Neural cell (in vitro differentiated cells): ENCODE results near the gene SETD2. TPM values are rescaled to one million over a fixed set of nuclear protein-coding genes. Genes with fewer than 3 reads are reported as not detected.

Experiments
- H2AFZ ChIP-seq: fragments of 200-600, 300-800 bp; sonication (generic), shearing (Covaris generic); 2 replicates; pipeline ENCODE4 v1.6.0; 2014; ENCODE audit warnings: low read depth, mild to moderate bottlenecking, antibody characterized with exemption, low read length, moderate library complexity
- H3F3A ChIP-seq: fragments of 200-600 bp; shearing (Covaris generic); 2 replicates; pipeline ENCODE4 v1.6.1; 2016; ENCODE audit warnings: mild to moderate bottlenecking, moderate library complexity, mixed read lengths, antibody characterized with exemption, low read length; ENCODE audit not compliant: insufficient read depth, poor library complexity, severe bottlenecking
- H3K27ac ChIP-seq: fragments of 200-600, 300-800 bp; sonication (generic), shearing (Covaris generic); 2 replicates; pipeline ENCODE4 v1.5.1; 2014; ENCODE audit warnings: mild to moderate bottlenecking, low read length, moderate library complexity
- H3K27me3 ChIP-seq: fragments of 300-800, 200-600 bp; sonication (generic), shearing (Covaris generic); 2 replicates; pipeline ENCODE4 v1.6.0; 2014; ENCODE audit warnings: mild to moderate bottlenecking, low read depth, low read length, moderate library complexity; ENCODE audit not compliant: insufficient read depth
- H3K36me3 ChIP-seq: fragments of 300-800, 200-600 bp; sonication (generic), shearing (Covaris generic); 2 replicates; pipeline ENCODE4 v1.5.1; 2014; ENCODE audit warnings: mild to moderate bottlenecking, antibody characterized with exemption, low read length, moderate library complexity; ENCODE audit not compliant: insufficient read depth
- H3K4me2 ChIP-seq: fragments of 300-800, 200-600 bp; sonication (generic), shearing (Covaris generic); 2 replicates; pipeline ENCODE4 v1.6.0; 2014; ENCODE audit warnings: mild to moderate bottlenecking, low read length
- H3K4me3 ChIP-seq: fragments of 300-800, 200-600 bp; sonication (generic), shearing (Covaris generic); 2 replicates; pipeline ENCODE4 v1.5.1; 2014; ENCODE audit warnings: mild to moderate bottlenecking, low read length, moderate library complexity
- H3K79me2 ChIP-seq: fragments of 200-600 bp; shearing (Covaris generic); replicated peaks from 2 replicates; pipeline ENCODE4 v1.6.0; 2014; ENCODE audit warnings: mild to moderate bottlenecking, low read length, moderate library complexity; ENCODE audit not compliant: insufficient read depth
- H3K9ac ChIP-seq: fragments of 300-800, 200-600 bp; sonication (generic), shearing (Covaris generic); 2 replicates; pipeline ENCODE4 v1.6.1; 2016; ENCODE audit warnings: mild to moderate bottlenecking, low read length, mixed read lengths
- H3K9me2 ChIP-seq: fragments of 200-600 bp; shearing (Covaris generic); 2 replicates; pipeline ENCODE4 v1.6.1; 2016; ENCODE audit warnings: mild to moderate bottlenecking, low read length, mixed read lengths; ENCODE audit not compliant: insufficient read depth
- H3K9me3 ChIP-seq: fragments of 200-600, 300-800 bp; sonication (generic), shearing (Covaris generic); 2 replicates; pipeline ENCODE4 v1.6.1; 2016; ENCODE audit warnings: mild to moderate bottlenecking, mixed run types, low read length, moderate library complexity, mixed read lengths
- H4K20me1 ChIP-seq: fragments of 200-600 bp; shearing (Covaris generic); 2 replicates; pipeline ENCODE4 v1.6.1; 2016; ENCODE audit warnings: mild to moderate bottlenecking, mixed run types; ENCODE audit not compliant: insufficient read depth
- EZH2 ChIP-seq: fragments of 200-600, 300-800 bp; shearing (Covaris generic), sonication (generic); IDR thresholded peaks from 2 replicates; pipeline ENCODE4 v1.6.1; 2014; ENCODE audit warnings: antibody characterized with exemption, low read length, borderline replicate concordance, mild to moderate bottlenecking; ENCODE audit not compliant: insufficient read depth, poor library complexity, severe bottlenecking
- MXI1 ChIP-seq: fragments of 450-650 bp; conservative IDR thresholded peaks from 2 replicates; pipeline ENCODE4 v1.6.1; 2014; ENCODE audit warnings: antibody characterized with exemption, mild to moderate bottlenecking; ENCODE audit not compliant: poor library complexity, severe bottlenecking
- POLR2AphosphoS5 ChIP-seq: IDR thresholded peaks from 2 replicates; pipeline ENCODE4 v1.6.1; 2012
- RAD21 ChIP-seq: fragments of 450-650 bp; conservative IDR thresholded peaks from 2 replicates; pipeline ENCODE4 v1.6.1; 2014; ENCODE audit warnings: antibody characterized with exemption, mild to moderate bottlenecking, moderate library complexity
- SMC3 ChIP-seq: fragments of 450-650 bp; conservative IDR thresholded peaks from 2 replicates; pipeline ENCODE4 v1.6.1; 2014; ENCODE audit warnings: antibody characterized with exemption, mild to moderate bottlenecking, moderate library complexity; ENCODE audit not compliant: poor library complexity
- TAF1 ChIP-seq: IDR thresholded peaks from 2 replicates; pipeline ENCODE4 v1.6.1; 2012; ENCODE audit warnings: low read depth
- polyA plus RNA-seq: library from polyadenylated mRNA; depleted of rRNA; stranded (reverse); fragments of >200 nt; gene quantifications from 2 replicates; pipeline ENCODE4 v1.2.3, GENCODE V29; 2014
- TF ChIP-seq, protein P1 (sequence below): fragments of 450-650 bp; IDR thresholded peaks from 2 replicates; pipeline ENCODE4 v1.5.1; 2014; ENCODE audit warnings: antibody characterized with exemption, mild to moderate bottlenecking, moderate library complexity; ENCODE audit not compliant: poor library complexity, severe bottlenecking
- TF ChIP-seq, protein P2 (sequence below): IDR thresholded peaks from 2 replicates; pipeline ENCODE4 v1.6.1; 2012; ENCODE audit warnings: borderline replicate concordance

The SETD2 gene
- polyA plus RNA-seq, 1 donor from 2014 or later: 18.4 TPM

DNA sequence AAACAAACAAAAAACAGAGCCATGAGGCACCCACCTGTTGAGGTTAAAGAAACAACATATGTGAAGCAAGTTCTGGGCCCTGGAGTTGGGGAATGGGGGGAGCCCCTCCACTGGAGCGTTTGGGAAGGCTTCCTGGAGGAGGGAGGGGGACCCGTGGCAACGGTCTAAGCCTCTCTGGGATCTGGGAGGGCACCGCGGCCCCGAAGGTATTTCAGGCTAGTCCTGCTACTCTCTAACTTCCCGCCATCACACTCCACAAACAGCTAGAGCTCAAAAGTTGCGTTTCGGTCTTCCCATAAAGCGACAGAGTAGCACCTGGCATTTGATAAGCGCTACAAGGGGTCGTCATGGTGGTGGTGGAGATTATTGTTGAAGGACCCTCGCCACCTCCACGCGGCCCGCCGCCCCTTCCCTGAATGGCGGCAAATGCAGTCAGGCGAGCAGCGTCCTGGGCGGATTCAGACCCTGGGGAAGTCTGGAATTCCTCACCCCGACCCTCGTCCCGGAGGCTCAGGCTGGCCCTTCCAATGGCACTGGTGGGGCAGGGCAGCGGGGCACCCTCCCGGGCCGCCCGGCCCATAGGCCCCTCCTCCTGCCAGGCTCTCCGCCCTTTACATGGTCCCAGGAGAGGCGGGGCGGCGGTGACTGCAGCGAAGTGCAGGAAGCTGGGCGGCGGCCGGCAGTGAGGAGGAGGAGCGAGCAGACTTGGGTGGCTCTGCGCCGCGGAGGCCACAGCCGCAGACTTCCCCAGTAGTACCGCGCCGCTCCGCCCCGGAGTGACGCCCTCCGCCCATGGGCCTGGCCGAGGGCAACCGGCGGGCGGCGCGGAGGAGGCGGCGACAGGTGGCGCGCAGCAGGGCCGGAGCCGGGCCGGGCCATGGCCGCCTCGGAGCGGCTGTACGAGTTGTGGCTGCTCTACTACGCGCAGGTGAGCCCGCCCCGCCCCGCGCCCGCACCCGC lies 184.6 kb downstream of the SETD2 start, which contains the start of gene NBEAL2:
NBEAL2 (plus strand) TSS at position 682 of the 960 bp plus-strand sequence; CDS start at position 878, 196 bp downstream.
- Histone ChIP-seq H3K4me2 (peak within 1 kb of the TSS; percentile 62), H3K9me2 (no peaks in the 10 kb centered on the region), H3K9me3 (no peaks in the 10 kb centered on the region), H4K20me1 (peaks cover 3% of the 10 kb centered on the region), H3K27ac (no peak within 1 kb of the TSS), H2AFZ (peak within 1 kb of the TSS; percentile 40), H3K27me3 (no peaks in the 10 kb centered on the region), H3K79me2 (peaks cover 20% of the 10 kb centered on the region), H3K9ac (peak within 1 kb of the TSS; percentile 41), H3K36me3 (no peaks in the 10 kb centered on the region), H3F3A (no peaks in the 10 kb centered on the region), H3K4me3 (peak within 1 kb of the TSS; percentile 72)
- TF ChIP-seq MXI1 (peak; percentile 57), POLR2AphosphoS5 (peak; percentile 15), RAD21 (no peak)

DNA sequence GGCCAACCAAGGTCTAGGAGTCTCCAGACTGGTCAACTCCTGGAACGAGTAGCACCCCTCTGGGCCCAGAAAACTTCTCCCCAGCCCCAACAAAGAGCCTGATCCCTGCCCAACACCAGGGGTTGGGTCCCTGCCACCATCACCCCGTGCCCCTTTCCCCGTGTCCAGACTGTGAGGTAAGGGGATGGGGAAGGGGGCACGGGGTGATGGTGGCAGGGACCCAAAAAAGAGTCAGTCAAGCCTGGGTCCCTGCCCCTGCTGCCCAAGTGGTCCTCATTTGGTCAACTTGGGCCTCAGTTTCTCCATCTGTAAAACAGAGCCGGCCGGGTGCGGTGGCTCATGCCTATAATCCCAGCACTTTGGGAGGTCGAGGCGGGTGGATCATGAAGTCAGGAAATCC lies 185.5 kb downstream of the SETD2 start:
- no peak overlapping the region for H3K4me2 ChIP-seq

More for the DNA sequence above, 185.5 kb downstream of the SETD2 start:
- no peaks in the 10 kb centered on the region for H3F3A ChIP-seq
- H2AFZ ChIP-seq: no peak overlapping the region
- peaks cover 3% of the 10 kb centered on the region for H4K20me1 ChIP-seq
- H3K36me3 ChIP-seq: no peaks in the 10 kb centered on the region
- TF ChIP-seq, protein P1, sequence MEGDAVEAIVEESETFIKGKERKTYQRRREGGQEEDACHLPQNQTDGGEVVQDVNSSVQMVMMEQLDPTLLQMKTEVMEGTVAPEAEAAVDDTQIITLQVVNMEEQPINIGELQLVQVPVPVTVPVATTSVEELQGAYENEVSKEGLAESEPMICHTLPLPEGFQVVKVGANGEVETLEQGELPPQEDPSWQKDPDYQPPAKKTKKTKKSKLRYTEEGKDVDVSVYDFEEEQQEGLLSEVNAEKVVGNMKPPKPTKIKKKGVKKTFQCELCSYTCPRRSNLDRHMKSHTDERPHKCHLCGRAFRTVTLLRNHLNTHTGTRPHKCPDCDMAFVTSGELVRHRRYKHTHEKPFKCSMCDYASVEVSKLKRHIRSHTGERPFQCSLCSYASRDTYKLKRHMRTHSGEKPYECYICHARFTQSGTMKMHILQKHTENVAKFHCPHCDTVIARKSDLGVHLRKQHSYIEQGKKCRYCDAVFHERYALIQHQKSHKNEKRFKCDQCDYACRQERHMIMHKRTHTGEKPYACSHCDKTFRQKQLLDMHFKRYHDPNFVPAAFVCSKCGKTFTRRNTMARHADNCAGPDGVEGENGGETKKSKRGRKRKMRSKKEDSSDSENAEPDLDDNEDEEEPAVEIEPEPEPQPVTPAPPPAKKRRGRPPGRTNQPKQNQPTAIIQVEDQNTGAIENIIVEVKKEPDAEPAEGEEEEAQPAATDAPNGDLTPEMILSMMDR: no peak
- TF ChIP-seq TAF1 (no peak), EZH2 (no peak), MXI1 (no peak), SMC3 (no peak), RAD21 (no peak)
- TF ChIP-seq, protein P2, sequence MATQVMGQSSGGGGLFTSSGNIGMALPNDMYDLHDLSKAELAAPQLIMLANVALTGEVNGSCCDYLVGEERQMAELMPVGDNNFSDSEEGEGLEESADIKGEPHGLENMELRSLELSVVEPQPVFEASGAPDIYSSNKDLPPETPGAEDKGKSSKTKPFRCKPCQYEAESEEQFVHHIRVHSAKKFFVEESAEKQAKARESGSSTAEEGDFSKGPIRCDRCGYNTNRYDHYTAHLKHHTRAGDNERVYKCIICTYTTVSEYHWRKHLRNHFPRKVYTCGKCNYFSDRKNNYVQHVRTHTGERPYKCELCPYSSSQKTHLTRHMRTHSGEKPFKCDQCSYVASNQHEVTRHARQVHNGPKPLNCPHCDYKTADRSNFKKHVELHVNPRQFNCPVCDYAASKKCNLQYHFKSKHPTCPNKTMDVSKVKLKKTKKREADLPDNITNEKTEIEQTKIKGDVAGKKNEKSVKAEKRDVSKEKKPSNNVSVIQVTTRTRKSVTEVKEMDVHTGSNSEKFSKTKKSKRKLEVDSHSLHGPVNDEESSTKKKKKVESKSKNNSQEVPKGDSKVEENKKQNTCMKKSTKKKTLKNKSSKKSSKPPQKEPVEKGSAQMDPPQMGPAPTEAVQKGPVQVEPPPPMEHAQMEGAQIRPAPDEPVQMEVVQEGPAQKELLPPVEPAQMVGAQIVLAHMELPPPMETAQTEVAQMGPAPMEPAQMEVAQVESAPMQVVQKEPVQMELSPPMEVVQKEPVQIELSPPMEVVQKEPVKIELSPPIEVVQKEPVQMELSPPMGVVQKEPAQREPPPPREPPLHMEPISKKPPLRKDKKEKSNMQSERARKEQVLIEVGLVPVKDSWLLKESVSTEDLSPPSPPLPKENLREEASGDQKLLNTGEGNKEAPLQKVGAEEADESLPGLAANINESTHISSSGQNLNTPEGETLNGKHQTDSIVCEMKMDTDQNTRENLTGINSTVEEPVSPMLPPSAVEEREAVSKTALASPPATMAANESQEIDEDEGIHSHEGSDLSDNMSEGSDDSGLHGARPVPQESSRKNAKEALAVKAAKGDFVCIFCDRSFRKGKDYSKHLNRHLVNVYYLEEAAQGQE: no peak
- no peak overlapping the region for H3K9ac ChIP-seq
- no peaks in the 10 kb centered on the region for H3K27me3 ChIP-seq
- peaks cover 28% of the 10 kb centered on the region for H3K79me2 ChIP-seq
- no peaks in the 10 kb centered on the region for H3K9me2 ChIP-seq
- no peak overlapping the region for H3K27ac ChIP-seq
- no peaks in the 10 kb centered on the region for H3K9me3 ChIP-seq
- no peak overlapping the region for H3K4me3 ChIP-seq
